ENCODE data around the gene PARVB. TPM values are rescaled to one million over a fixed set of nuclear protein-coding genes. Genes with fewer than 3 reads are reported as not detected.

The PARVB gene
- total RNA-seq, 1 experiment from 2014 or later = 85.3 TPM

- Histone ChIP-seq H3K9me3 (ENCODE audit: low read length) (no peaks in the 10 kb centered on the region), H3K27ac (ENCODE audit: low read length) (no peak overlapping the region), H3K4me3 (ENCODE audit: low read length) (no peak overlapping the region), H3K79me2 (ENCODE audit: low read length) (no peaks in the 10 kb centered on the region), H3K9ac (ENCODE audit: low read length) (no peak overlapping the region), H3K36me3 (ENCODE audit: low read depth, low read length) (peaks cover 6% of the 10 kb centered on the region; the same call in 1 of the 2 replicates), H4K20me1 (ENCODE audit: low read length) (no peaks in the 10 kb centered on the region), H2AFZ (ENCODE audit: low read length) (no peak overlapping the region), H3K27me3 (ENCODE audit: low read length) (no peaks in the 10 kb centered on the region), H3K9me2 (replicated peaks; ENCODE audit: low read length) (no peaks in the 10 kb centered on the region), H3K4me2 (ENCODE audit: low read length) (no peak overlapping the region), H3K4me1 (ENCODE audit: insufficient read depth, low read length) (no peaks in the 10 kb centered on the region), H3F3A (ENCODE audit: low read length, unreplicated experiment) (no peaks in the 10 kb centered on the region)
- CTCF ChIA-PET = no interaction called here
- no TSS peak for BruUV-seq (replicated peaks)
- TF ChIP-seq EZH2phosphoT487 (IDR thresholded peaks at IDR 0.05; ENCODE audit: borderline replicate concordance, low read length) = no peak
- no peak for TF ChIP-seq CTCF (conservative IDR thresholded peaks at IDR 0.05; ENCODE audit: low read depth, low read length)
- TF ChIP-seq EZH2 (IDR thresholded peaks at IDR 0.05; ENCODE audit: low read length, unreplicated experiment) = no peak
- POLR2A ChIA-PET (ENCODE audit: unreplicated experiment) = no interaction called here
- DNase-seq (no peak), ATAC-seq (no peak)
- intact Hi-C loops (cut with micrococcal nuclease) = no loop called here
Observed at GRCh38 chr22:44125421-44125820, 101.3 kb downstream of the PARVB start.

- Histone ChIP-seq H3K79me2 (ENCODE audit: low read length) (no peaks in the 10 kb centered on the region), H3K9ac (ENCODE audit: low read length) (no peak overlapping the region), H3K27me3 (ENCODE audit: low read length) (no peaks in the 10 kb centered on the region), H3K4me3 (ENCODE audit: low read length) (no peak overlapping the region), H3K9me2 (replicated peaks; ENCODE audit: low read length) (no peaks in the 10 kb centered on the region), H3K4me2 (ENCODE audit: low read length) (no peak overlapping the region), H3F3A (ENCODE audit: low read length, unreplicated experiment) (no peaks in the 10 kb centered on the region), H2AFZ (ENCODE audit: low read length) (no peak overlapping the region), H3K9me3 (ENCODE audit: low read length) (no peaks in the 10 kb centered on the region), H3K4me1 (ENCODE audit: insufficient read depth, low read length) (no peaks in the 10 kb centered on the region), H3K36me3 (ENCODE audit: low read depth, low read length) (no peaks in the 10 kb centered on the region), H4K20me1 (ENCODE audit: low read length) (no peaks in the 10 kb centered on the region), H3K27ac (ENCODE audit: low read length) (no peak overlapping the region)
- intact Hi-C loops (cut with micrococcal nuclease) = no loop called here
- ChIA-PET CTCF (no interaction called here), POLR2A (ENCODE audit: unreplicated experiment) (no interaction called here)
- no TSS peak for BruUV-seq (replicated peaks)
- DNase-seq (no peak), ATAC-seq (no peak)
- TF ChIP-seq EZH2 (IDR thresholded peaks at IDR 0.05; ENCODE audit: low read length, unreplicated experiment) (no peak), EZH2phosphoT487 (IDR thresholded peaks at IDR 0.05; ENCODE audit: borderline replicate concordance, low read length) (no peak), CTCF (conservative IDR thresholded peaks at IDR 0.05; ENCODE audit: low read depth, low read length) (no peak)
Observed at GRCh38 chr22:44126807-44127206, 102.7 kb downstream of the PARVB start.

- Histone ChIP-seq H3K4me2 (ENCODE audit: low read length) (no peak overlapping the region), H3K36me3 (ENCODE audit: low read depth, low read length) (no peaks in the 10 kb centered on the region), H3K27me3 (ENCODE audit: low read length) (no peaks in the 10 kb centered on the region), H3K4me1 (ENCODE audit: insufficient read depth, low read length) (no peaks in the 10 kb centered on the region), H3K27ac (ENCODE audit: low read length) (no peak overlapping the region), H3K9me3 (ENCODE audit: low read length) (no peaks in the 10 kb centered on the region), H3K79me2 (ENCODE audit: low read length) (no peaks in the 10 kb centered on the region), H3K4me3 (ENCODE audit: low read length) (no peak overlapping the region), H3K9ac (ENCODE audit: low read length) (no peak overlapping the region), H3F3A (ENCODE audit: low read length, unreplicated experiment) (no peaks in the 10 kb centered on the region), H4K20me1 (ENCODE audit: low read length) (no peaks in the 10 kb centered on the region), H3K9me2 (replicated peaks; ENCODE audit: low read length) (no peaks in the 10 kb centered on the region), H2AFZ (ENCODE audit: low read length) (no peak overlapping the region)
- TF ChIP-seq CTCF (conservative IDR thresholded peaks at IDR 0.05; ENCODE audit: low read depth, low read length) (no peak), EZH2 (IDR thresholded peaks at IDR 0.05; ENCODE audit: low read length, unreplicated experiment) (no peak), EZH2phosphoT487 (IDR thresholded peaks at IDR 0.05; ENCODE audit: borderline replicate concordance, low read length) (no peak)
- ChIA-PET POLR2A (ENCODE audit: unreplicated experiment) (no interaction called here), CTCF (no interaction called here)
- no TSS peak for BruUV-seq (replicated peaks)
- intact Hi-C loops (cut with micrococcal nuclease) = no loop called here
- DNase-seq (no peak), ATAC-seq (no peak)
Observed at GRCh38 chr22:44127356-44127755, 103.3 kb downstream of the PARVB start.

All from PC-3 (cell line).